HepG2 (cell line): ENCODE measurements around the gene CYB5R3. TPM values are rescaled to one million over a fixed set of nuclear protein-coding genes. Genes with fewer than 3 reads are reported as not detected.

ENCODE experiments used
- ARNT2 ChIP-seq: sonication (generic); formaldehyde crosslinking; IDR thresholded peaks from 2 replicates; pipeline ENCODE4 v1.8.0; 2022; ENCODE audit warnings: mild to moderate bottlenecking, low read depth, missing genetic modification reagents, moderate library complexity
- ATRX ChIP-seq: sonication (generic); formaldehyde crosslinking; IDR thresholded peaks from 2 replicates; pipeline ENCODE4 v1.4.0; 2020; ENCODE audit warnings: missing genetic modification reagents, borderline replicate concordance
- MNT ChIP-seq: fragments of 450-650 bp; IDR thresholded peaks from 2 replicates; pipeline ENCODE4 v1.6.1; 2016
- THRA ChIP-seq: sonication (generic); formaldehyde crosslinking; IDR thresholded peaks from 2 replicates; pipeline ENCODE4 v1.4.0; 2020; ENCODE audit warnings: missing genetic modification reagents, borderline replicate concordance
- ZNF512 ChIP-seq: sonication (generic); formaldehyde crosslinking; IDR thresholded peaks from 2 replicates; pipeline ENCODE4 v1.4.0; 2020; ENCODE audit warnings: mild to moderate bottlenecking, missing genetic modification reagents
- polyA plus RNA-seq, 8 experiments: library from polyadenylated mRNA; depleted of rRNA in 3 of 8; stranded (reverse) in 7 of 8; unstranded in 1 of 8; fragments of >200 nt; fragmentation: Illumina TruSeq in 4 of 8; extraction: Trizol in 4 of 8; gene quantifications; 2 replicates each; pipeline versions ENCODE4 v1.2.1 to v1.2.3, GENCODE V29; 2011 to 2016; ENCODE audit warnings: low read depth in 4 of 8, missing spikeins in 1 of 8, mixed read lengths in 1 of 8; ENCODE audit not compliant: insufficient read depth in 1 of 8
- total RNA-seq, 5 experiments: library from RNA; depleted of rRNA; stranded (reverse); fragments of >200 nt; fragmentation: Illumina TruSeq; extraction: Trizol; gene quantifications; 2 replicates each; pipeline ENCODE4 v1.2.3, GENCODE V29; 2016; ENCODE audit warnings: low read depth in 1 of 5
- TF ChIP-seq, protein P1 (sequence below): sonication (generic); formaldehyde crosslinking; IDR thresholded peaks from 2 replicates; pipeline ENCODE4 v1.4.0; 2020; ENCODE audit warnings: mild to moderate bottlenecking, missing genetic modification reagents
- TF ChIP-seq, protein P2 (sequence below): IDR thresholded peaks from 2 replicates; pipeline ENCODE4 v1.6.1; 2016; ENCODE audit warnings: mild to moderate bottlenecking
- TF ChIP-seq, protein P3 (sequence below): sonication (generic); formaldehyde crosslinking; IDR thresholded peaks from 2 replicates; pipeline ENCODE4 v1.5.0; 2020; ENCODE audit warnings: missing genetic modification reagents, mild to moderate bottlenecking, borderline replicate concordance
- TF ChIP-seq, protein P4 (sequence below): sonication (generic); formaldehyde crosslinking; IDR thresholded peaks from 2 replicates; pipeline ENCODE4; 2020; ENCODE audit warnings: missing genetic modification reagents, mild to moderate bottlenecking, borderline replicate concordance
- TF ChIP-seq, protein P5 (sequence below): sonication (generic); formaldehyde crosslinking; IDR thresholded peaks from 2 replicates; pipeline ENCODE4 v1.5.1; 2020; ENCODE audit warnings: mild to moderate bottlenecking, missing genetic modification reagents, borderline replicate concordance

The CYB5R3 gene
- total and polyA plus RNA-seq, 2 of the 13 experiments (the other 11 are each of a cell fraction or from before 2014, with no cell fraction given): 32.4 to 305 TPM

DNA sequence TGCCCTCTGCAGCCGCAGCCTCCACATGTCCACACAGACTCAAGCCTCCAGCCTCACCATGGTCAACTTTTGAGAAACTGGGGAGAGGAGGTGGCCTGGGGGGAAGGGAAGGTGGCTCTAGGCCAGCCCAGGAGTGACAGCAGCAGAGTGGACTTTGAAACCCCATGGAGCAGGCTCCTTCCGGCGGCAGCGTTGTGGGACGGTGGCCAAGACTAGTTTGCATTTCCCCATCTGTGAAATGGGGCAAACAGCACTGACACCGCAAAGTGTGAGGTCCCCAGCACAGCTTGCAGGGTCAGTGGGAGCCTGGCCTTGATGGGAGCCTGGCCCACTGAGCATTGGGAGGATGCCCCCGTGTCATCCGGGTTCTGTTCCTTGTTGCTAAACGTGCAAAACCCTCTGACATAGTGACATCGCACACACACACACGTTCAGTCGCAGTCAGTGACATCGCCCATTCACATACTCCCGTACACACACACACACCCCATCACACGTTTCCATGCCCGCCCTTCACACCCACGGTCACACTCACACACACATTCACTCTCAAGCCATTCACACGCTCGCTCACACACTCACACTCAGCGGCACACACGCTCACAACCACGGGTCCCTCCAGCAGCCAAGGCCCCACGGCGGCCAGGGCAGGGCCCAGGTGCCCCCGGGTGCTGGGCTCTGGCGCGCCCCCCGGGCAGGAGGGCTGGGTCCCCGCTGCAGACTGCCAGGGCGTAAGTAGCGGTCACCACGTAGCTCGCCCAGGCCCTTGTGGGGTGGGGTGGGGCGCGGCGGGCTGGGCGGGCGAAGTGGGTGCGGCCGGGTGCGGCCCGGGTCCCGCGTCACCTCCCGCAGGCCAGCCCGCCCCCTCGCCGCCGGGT is 585 bp downstream of the CYB5R3 start (continued):
- TF ChIP-seq ZNF512 (CRISPR knock-in tag): no peak
- TF ChIP-seq ATRX: no peak
- peak; percentile 39; the same call in 1 of the 2 replicates for TF ChIP-seq MNT
- TF ChIP-seq, protein P1, sequence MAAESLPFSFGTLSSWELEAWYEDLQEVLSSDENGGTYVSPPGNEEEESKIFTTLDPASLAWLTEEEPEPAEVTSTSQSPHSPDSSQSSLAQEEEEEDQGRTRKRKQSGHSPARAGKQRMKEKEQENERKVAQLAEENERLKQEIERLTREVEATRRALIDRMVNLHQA (CRISPR knock-in tag): no peak
- TF ChIP-seq, protein P2, sequence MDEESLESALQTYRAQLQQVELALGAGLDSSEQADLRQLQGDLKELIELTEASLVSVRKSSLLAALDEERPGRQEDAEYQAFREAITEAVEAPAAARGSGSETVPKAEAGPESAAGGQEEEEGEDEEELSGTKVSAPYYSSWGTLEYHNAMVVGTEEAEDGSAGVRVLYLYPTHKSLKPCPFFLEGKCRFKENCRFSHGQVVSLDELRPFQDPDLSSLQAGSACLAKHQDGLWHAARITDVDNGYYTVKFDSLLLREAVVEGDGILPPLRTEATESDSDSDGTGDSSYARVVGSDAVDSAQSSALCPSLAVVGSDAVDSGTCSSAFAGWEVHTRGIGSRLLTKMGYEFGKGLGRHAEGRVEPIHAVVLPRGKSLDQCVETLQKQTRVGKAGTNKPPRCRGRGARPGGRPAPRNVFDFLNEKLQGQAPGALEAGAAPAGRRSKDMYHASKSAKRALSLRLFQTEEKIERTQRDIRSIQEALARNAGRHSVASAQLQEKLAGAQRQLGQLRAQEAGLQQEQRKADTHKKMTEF (CRISPR knock-in tag): peak; percentile 80
- TF ChIP-seq, protein P3, sequence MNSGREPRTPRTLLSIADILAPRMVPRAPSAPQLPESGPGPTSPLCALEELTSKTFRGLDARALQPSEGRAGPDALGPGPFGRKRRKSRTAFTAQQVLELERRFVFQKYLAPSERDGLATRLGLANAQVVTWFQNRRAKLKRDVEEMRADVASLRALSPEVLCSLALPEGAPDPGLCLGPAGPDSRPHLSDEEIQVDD (CRISPR knock-in tag): no peak
- TF ChIP-seq, protein P4, sequence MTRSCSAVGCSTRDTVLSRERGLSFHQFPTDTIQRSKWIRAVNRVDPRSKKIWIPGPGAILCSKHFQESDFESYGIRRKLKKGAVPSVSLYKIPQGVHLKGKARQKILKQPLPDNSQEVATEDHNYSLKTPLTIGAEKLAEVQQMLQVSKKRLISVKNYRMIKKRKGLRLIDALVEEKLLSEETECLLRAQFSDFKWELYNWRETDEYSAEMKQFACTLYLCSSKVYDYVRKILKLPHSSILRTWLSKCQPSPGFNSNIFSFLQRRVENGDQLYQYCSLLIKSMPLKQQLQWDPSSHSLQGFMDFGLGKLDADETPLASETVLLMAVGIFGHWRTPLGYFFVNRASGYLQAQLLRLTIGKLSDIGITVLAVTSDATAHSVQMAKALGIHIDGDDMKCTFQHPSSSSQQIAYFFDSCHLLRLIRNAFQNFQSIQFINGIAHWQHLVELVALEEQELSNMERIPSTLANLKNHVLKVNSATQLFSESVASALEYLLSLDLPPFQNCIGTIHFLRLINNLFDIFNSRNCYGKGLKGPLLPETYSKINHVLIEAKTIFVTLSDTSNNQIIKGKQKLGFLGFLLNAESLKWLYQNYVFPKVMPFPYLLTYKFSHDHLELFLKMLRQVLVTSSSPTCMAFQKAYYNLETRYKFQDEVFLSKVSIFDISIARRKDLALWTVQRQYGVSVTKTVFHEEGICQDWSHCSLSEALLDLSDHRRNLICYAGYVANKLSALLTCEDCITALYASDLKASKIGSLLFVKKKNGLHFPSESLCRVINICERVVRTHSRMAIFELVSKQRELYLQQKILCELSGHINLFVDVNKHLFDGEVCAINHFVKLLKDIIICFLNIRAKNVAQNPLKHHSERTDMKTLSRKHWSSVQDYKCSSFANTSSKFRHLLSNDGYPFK (CRISPR knock-in tag): peak; percentile 63; the same call in 1 of the 2 replicates
- TF ChIP-seq, protein P5, sequence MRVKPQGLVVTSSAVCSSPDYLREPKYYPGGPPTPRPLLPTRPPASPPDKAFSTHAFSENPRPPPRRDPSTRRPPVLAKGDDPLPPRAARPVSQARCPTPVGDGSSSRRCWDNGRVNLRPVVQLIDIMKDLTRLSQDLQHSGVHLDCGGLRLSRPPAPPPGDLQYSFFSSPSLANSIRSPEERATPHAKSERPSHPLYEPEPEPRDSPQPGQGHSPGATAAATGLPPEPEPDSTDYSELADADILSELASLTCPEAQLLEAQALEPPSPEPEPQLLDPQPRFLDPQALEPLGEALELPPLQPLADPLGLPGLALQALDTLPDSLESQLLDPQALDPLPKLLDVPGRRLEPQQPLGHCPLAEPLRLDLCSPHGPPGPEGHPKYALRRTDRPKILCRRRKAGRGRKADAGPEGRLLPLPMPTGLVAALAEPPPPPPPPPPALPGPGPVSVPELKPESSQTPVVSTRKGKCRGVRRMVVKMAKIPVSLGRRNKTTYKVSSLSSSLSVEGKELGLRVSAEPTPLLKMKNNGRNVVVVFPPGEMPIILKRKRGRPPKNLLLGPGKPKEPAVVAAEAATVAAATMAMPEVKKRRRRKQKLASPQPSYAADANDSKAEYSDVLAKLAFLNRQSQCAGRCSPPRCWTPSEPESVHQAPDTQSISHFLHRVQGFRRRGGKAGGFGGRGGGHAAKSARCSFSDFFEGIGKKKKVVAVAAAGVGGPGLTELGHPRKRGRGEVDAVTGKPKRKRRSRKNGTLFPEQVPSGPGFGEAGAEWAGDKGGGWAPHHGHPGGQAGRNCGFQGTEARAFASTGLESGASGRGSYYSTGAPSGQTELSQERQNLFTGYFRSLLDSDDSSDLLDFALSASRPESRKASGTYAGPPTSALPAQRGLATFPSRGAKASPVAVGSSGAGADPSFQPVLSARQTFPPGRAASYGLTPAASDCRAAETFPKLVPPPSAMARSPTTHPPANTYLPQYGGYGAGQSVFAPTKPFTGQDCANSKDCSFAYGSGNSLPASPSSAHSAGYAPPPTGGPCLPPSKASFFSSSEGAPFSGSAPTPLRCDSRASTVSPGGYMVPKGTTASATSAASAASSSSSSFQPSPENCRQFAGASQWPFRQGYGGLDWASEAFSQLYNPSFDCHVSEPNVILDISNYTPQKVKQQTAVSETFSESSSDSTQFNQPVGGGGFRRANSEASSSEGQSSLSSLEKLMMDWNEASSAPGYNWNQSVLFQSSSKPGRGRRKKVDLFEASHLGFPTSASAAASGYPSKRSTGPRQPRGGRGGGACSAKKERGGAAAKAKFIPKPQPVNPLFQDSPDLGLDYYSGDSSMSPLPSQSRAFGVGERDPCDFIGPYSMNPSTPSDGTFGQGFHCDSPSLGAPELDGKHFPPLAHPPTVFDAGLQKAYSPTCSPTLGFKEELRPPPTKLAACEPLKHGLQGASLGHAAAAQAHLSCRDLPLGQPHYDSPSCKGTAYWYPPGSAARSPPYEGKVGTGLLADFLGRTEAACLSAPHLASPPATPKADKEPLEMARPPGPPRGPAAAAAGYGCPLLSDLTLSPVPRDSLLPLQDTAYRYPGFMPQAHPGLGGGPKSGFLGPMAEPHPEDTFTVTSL (CRISPR knock-in tag): peak; percentile 21; the same call in 1 of the 2 replicates
- TF ChIP-seq THRA: peak; percentile 67; the same call in 1 of the 2 replicates
- TF ChIP-seq ARNT2 (CRISPR knock-in tag): no peak
